Renal cortex interstitium (tissue), 11 donors: ENCODE results near the gene NOD1. TPM values are rescaled to one million over a fixed set of nuclear protein-coding genes. Genes with fewer than 3 reads are reported as not detected.
"Not testable (repeated sequence)": the region's sequence is repeated elsewhere in the genome, so short reads cannot be mapped to it uniquely, and the experiment has no call there.

Experiments
- DNase-seq, 11 donors: peaks; one replicate each; pipeline ENCODE4 v3.0.0-alpha.2; 2013; ENCODE audit warnings: low read depth in 9 of 11, low spot score in 4 of 11; ENCODE audit errors: extremely low read depth in 1 of 11
- polyA plus RNA-seq, 3 donors: library from polyadenylated mRNA; unstranded; fragments of 120-200 nt; gene quantifications; one replicate each; pipeline ENCODE4 v1.2.1, GENCODE V29; 2013; ENCODE audit not compliant: insufficient read length in 3 of 3

The NOD1 gene
- polyA plus RNA-seq, 3 donors = 7.6 to 11.0 (median 9.6) TPM

DNA sequence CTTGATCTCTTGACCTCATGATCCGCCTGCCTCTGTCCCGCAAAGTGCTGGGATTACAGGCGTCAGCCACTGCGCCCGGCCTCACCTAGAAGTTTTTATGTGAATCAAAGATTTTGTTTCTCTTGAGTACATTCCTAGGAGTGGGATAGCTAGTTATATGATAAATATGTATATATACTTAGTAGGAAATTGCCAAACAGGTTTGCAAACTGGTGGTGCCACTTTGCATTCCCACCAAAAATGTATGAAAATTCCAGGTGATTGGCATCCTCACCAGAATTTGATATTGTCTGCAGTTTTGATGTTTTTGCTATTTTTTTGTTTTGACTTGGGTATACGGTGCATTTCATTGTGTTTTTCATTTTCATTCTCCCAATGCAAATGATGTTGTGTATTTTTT is 86.8 kb downstream of the NOD1 start:
- no peak for DNase-seq

DNA sequence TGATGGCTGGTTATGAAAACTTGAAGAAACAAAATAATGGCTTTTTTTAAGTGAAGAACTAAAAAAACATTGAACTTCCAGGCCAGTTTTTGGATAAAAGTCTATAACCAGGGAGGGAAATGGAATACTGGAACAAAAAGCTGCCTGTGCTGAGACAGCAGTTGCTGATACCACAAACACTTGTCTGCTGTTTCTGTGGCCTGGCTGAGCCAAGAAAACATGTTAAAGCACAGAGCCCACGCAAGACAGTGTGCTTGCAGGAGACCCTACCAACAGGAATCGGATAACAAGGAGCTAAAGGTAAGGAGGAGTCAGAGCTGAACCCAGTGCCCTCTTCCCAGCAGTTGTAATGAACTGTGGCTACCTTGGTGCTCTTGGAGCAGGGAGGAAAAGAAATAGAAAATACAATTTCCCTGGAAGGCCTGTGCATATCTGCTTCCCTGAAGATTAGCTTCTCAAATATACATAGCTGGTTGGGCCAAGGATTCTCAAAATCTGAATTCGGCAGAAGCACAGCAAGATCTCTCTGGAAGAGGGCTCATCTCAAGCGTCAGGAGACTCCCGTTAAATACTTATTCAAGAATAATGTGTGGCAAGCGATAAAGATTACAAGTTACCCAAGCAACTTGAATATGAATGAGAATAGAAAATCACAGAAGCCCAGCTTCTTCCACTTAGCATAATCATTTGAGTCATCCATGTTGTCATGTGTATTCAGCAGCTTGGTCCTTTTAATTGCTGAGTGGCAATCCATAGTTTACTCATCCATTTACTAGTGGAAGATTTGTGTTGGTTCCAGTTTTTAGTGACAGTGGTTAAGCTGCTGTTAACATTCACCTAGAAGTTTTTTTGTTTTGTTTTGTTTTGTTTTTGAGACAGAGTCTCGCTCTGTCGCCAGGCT is 87.6 kb downstream of the NOD1 start:
- DNase-seq = no peak

GRCh38 chr7:30389791-30390190 is 88.8 kb downstream of the NOD1 start:
- DNase-seq = no peak

DNA sequence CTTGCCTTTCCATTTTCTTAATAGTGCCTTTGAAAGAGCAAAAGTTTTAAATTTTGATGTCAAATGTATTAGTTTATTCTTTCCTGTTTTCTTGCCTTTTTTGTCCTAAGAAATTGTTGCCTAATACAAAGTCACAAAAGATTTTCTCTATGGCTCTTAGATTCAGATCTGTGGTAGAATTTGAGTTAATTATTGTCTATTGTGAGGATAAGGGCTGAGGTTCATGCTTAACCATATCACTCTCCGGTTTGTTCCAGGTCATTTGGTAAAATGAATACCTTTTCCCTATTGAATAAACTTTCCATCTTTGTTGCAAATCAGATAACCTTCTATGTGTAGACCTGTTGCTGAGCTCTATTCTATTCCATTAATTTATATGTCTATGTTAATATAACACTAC is 96.0 kb downstream of the NOD1 start:
- DNase-seq = no peak

DNA sequence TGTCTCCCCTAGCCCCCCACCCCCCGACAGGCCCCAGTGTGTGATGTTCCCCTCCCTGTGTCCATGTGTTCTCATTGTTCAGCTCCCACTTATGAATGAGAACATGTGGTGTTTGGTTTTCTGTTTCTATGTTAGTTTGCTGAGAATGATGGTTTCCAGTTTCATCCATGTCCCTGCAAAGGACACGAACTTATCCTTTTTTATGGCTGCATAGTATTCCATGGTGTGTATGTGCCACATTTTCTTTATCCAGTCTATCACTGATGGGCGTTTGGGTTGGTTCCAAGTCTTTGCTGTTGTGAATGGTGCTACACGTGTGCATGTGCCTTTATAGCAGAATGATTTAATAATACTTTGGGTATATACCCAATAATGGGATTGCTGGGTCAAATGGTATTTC is 97.8 kb downstream of the NOD1 start:
- DNase-seq = not testable (repeated sequence)

DNA sequence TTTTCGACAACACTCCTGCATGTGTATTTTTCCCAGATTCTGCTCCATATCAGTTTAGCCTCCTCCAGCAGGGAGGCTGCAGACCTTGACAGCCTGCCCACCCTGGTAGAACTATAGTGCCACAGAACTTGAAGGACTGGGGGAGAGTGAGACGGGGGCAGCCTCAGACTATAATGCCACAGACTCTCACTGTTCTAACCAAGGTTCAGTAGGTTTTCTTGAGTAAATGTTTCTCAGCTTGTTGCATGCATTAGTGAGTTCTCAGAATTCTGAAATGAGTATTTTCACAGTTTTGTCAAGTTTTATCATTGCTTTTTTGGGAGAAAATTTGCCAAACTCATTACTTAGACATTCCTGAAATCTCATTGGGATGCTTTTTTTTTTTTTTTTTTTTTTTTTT is 98.3 kb downstream of the NOD1 start:
- DNase-seq = no peak

DNA sequence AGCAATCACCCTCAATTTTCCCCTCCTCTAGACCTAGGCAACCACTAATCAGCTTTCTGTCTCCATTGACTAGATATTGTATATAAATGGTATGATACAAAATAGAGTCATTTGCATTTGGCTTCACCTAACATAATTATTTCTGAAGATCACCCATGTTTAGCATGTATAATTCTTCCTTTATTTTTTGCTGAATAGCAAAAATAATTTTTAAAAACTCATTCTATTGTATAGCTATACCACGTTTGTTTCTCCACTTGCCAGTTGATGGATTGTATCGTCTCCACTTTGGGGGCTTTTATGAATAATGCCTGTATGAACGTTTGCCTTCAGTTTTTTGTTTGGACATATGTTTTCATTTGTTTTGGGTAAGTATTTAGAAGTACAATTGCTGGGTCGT is 98.8 kb downstream of the NOD1 start:
- no peak for DNase-seq

DNA sequence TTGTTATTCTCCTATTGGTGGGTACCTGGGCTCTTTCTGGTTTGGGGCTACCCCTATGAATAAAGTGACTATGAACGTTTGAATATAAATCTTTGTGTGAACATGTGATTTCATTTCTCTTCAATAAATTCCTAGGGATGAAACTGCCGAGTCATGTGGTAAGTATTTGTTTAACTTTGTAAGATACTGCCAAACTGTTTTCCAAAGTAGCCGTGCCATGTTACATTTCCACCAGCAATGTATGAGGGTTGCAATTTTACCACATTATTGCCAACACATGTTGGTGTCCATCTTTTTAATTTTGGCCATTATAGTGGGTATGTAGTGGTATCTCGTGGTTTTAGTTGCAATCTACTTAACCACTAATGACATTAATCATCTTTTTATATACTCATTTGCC is 99.5 kb downstream of the NOD1 start:
- DNase-seq = no peak

GRCh38 chr7:30378275-30378674 is 100.3 kb downstream of the NOD1 start:
- no peak for DNase-seq

Other genes starting within 250 kb of the NOD1 start
- gene ZNRF2, start 194.2 kb downstream of the NOD1 start, polyA plus RNA-seq = 10 to 100 TPM; 16.3 to 17.2 (median 16.5) TPM
- 10 to 100 TPM; 61.0 to 77.2 (median 72.0) TPM for gene GGCT, start 26.0 kb upstream of the NOD1 start, polyA plus RNA-seq
- gene GARS1, start 116.1 kb upstream of the NOD1 start, polyA plus RNA-seq = 10 to 100 TPM; 84.9 to 98.0 (median 86.1) TPM
- gene CRHR2, start 203.7 kb upstream of the NOD1 start, polyA plus RNA-seq = under 1 TPM in 2 of 3 donors, not detected in 1; 0.13 to 0.20 TPM